Natural killer cell (primary cell): ENCODE results near the gene PRR36. TPM values are rescaled to one million over a fixed set of nuclear protein-coding genes. Genes with fewer than 3 reads are reported as not detected.
A peak's percentile ranks its signal among the peaks of the same experiment; 100 is the strongest.
"Not testable (repeated sequence)": the region's sequence is repeated elsewhere in the genome, so short reads cannot be mapped to it uniquely, and the experiment has no call there.

Source experiments
- ATAC-seq, 3 donors: fragments of 150-1000 bp in 2 of 3; fragments of 200-7000 bp in 1 of 3; cut with Tn5 transposase; 1 replicate in 1 of 3; 2 replicates in 2 of 3; pipeline ENCODE4 v1.10.0; 2021; ENCODE audit warnings: mild to moderate bottlenecking in 2 of 3, moderate library complexity in 2 of 3
- DNase-seq, 2 donors: peaks; one replicate each; pipeline versions ENCODE4 v3.0.0 to v3.0.0-alpha.2; 2013 to 2021; ENCODE audit warnings: mixed read lengths in 1 of 2
- H3K27ac ChIP-seq: one replicate; pipeline ENCODE4 v1.5.1; 2013; ENCODE audit warnings: mild to moderate bottlenecking, low read length
- H3K27me3 ChIP-seq: one replicate; pipeline ENCODE4 v1.6.1; 2013; ENCODE audit warnings: low read length; ENCODE audit not compliant: control insufficient read depth, insufficient read depth
- H3K36me3 ChIP-seq: one replicate; pipeline ENCODE4 v1.6.1; 2013; ENCODE audit warnings: low read length; ENCODE audit not compliant: control insufficient read depth, insufficient read depth
- H3K4me1 ChIP-seq: one replicate; pipeline ENCODE4 v1.6.1; 2013; ENCODE audit warnings: low read length; ENCODE audit not compliant: control insufficient read depth, insufficient read depth
- H3K4me3 ChIP-seq: one replicate; pipeline ENCODE4 v1.5.1; 2013; ENCODE audit warnings: low read length
- H3K9me3 ChIP-seq: one replicate; pipeline ENCODE4 v1.6.1; 2013; ENCODE audit warnings: low read length; ENCODE audit not compliant: control insufficient read depth, insufficient read depth
- H3K27ac Mint-ChIP-seq, 2 donors: one replicate each; pipeline ENCODE4 v1.8.0; 2022; ENCODE audit warnings: mild to moderate bottlenecking in 2 of 2, mixed read lengths in 2 of 2, moderate library complexity in 1 of 2
- H3K27me3 Mint-ChIP-seq, 2 donors: one replicate each; pipeline ENCODE4 v1.8.0; 2022; ENCODE audit warnings: low read depth in 2 of 2, mixed read lengths in 2 of 2
- H3K36me3 Mint-ChIP-seq: one replicate; pipeline ENCODE4 v1.8.0; 2022; ENCODE audit warnings: mixed read lengths
- H3K4me1 Mint-ChIP-seq, 2 donors: one replicate each; pipeline ENCODE4 v1.8.0; 2022; ENCODE audit warnings: mixed read lengths in 2 of 2
- H3K4me3 Mint-ChIP-seq: one replicate; pipeline ENCODE4 v1.8.0; 2022; ENCODE audit warnings: mild to moderate bottlenecking, moderate library complexity, mixed read lengths
- H3K9me3 Mint-ChIP-seq, 2 donors: one replicate each; pipeline ENCODE4 v1.8.0; 2022; ENCODE audit warnings: mixed read lengths in 2 of 2
- CTCF ChIP-seq: fragments of 200-600 bp; IDR thresholded peaks from one replicate; pipeline ENCODE4 v1.8.0; 2022; ENCODE audit warnings: antibody characterized with exemption
- WGBS: methylation state at CpG from one replicate; pipeline ENCODE4 v1.1.7; 2013; ENCODE audit warnings: missing lambda C conversion rate; ENCODE audit not compliant: insufficient coverage; 5-methylcytosine and 5-hydroxymethylcytosine counted together
- intact Hi-C: fragments of 100-400 bp; cut with micrococcal nuclease; formaldehyde crosslinking; loops from one replicate; pipeline ENCODE4 v1.14.2; 2022
- total RNA-seq, 4 donors: library from RNA; stranded (reverse); fragments of 120-200 nt in 1 of 4; gene quantifications; one replicate each; pipeline versions ENCODE4 v1.2.3 to v1.2.4, GENCODE V29; 2013 to 2022

PRR36 gene
- total RNA-seq, 3 donors from 2014 or later (not counting 1 experiment from before 2014, with no cell fraction given), result 0.11 to 0.13 (median 0.12) TPM

GRCh38 chr19:7919610-7920518 lies 45.7 kb upstream of the PRR36 start, which contains the start of gene SNAPC2:
Gene SNAPC2, plus strand, starts transcription at chr19:7920338. Its CDS starts 29 bp downstream, at chr19:7920367.
- no peaks in the 10 kb centered on the region for H3K9me3 ChIP-seq
- peaks cover 26% of the 10 kb centered on the region for H3K27me3 ChIP-seq
- H3K4me1 Mint-ChIP-seq, result peaks cover 21 to 37% of the 10 kb centered on the region in 2 donors
- 7% methylated on average over 62 of the region's 62 CpGs for WGBS
- ATAC-seq (peak; percentile 60 to 79 (median 62)), DNase-seq (peak; percentile 97 to 98)
- no peaks in the 10 kb centered on the region for H3K36me3 Mint-ChIP-seq
- peak within 1 kb of the TSS; percentile 72 for H3K27ac ChIP-seq
- intact Hi-C loops, result loop anchor here (1.0 kb wide), 2 partner anchors 16 to 51 kb away; no protein-coding TSS in a partner anchor
- H3K4me3 ChIP-seq, result peak within 1 kb of the TSS; percentile 55
- peaks cover 11% of the 10 kb centered on the region for H3K36me3 ChIP-seq
- H3K27ac Mint-ChIP-seq, result peak within 1 kb of the TSS; percentile 82 to 96
- peaks cover 59% of the 10 kb centered on the region for H3K4me1 ChIP-seq
- H3K27me3 Mint-ChIP-seq, result peaks cover 0 to 22% of the 10 kb centered on the region in 2 donors
- H3K9me3 Mint-ChIP-seq, result no peaks in the 10 kb centered on the region
- peak within 1 kb of the TSS; percentile 90 for H3K4me3 Mint-ChIP-seq
- TF ChIP-seq CTCF, result no peak

- no peak overlapping the region for H3K4me3 ChIP-seq
- H3K36me3 Mint-ChIP-seq, result no peaks in the 10 kb centered on the region
- 45% methylated on average over 42 of the region's 42 CpGs for WGBS
- peaks cover 29% of the 10 kb centered on the region for H3K27me3 ChIP-seq
- peaks cover 0 to 24% of the 10 kb centered on the region in 2 donors for H3K27me3 Mint-ChIP-seq
- intact Hi-C loops, result no loop called here
- no peaks in the 10 kb centered on the region for H3K9me3 ChIP-seq
- peak overlapping the region in 1 of 2 donors; percentile 59 for H3K27ac Mint-ChIP-seq
- H3K4me3 Mint-ChIP-seq, result peak overlapping the region; percentile 90
- no peak for ATAC-seq
- no peak overlapping the region for H3K27ac ChIP-seq
- no peak for DNase-seq
- H3K9me3 Mint-ChIP-seq, result no peaks in the 10 kb centered on the region
- TF ChIP-seq CTCF, result no peak
- H3K36me3 ChIP-seq, result peaks cover 11% of the 10 kb centered on the region
- peaks cover 21 to 37% of the 10 kb centered on the region in 2 donors for H3K4me1 Mint-ChIP-seq
- peaks cover 57% of the 10 kb centered on the region for H3K4me1 ChIP-seq
These were observed 44.6 kb upstream of the PRR36 start for GRCh38 chr19:7918615-7919421.

DNA sequence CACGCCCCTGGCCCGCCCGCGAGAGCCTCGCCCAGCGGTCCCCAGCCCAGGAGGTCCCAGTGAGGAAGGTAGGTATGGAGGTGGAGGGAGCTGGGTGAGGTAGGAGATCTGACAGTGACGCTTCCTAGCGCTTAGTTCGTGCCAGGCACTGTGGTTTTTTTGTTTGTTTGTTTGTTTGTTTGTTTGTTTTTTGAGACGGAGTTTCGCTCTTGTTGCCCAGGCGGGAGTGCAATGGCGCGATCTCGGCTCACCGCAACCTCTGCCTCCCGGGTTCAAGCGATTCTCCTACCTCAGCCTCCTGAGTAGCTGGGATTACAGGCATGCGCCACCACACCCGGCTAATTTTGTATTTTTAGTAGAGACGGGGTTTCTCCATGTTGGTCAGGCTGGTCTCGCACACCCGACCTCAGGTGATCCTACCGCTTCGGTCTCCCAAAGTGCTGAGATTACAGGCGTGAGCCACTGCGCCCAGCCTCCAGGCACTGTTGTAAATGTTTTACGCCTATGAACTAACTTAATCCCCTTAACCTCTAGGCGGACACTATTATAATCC lies 43.9 kb upstream of the PRR36 start:
- ATAC-seq, H3K36me3 Mint-ChIP-seq, H3K9me3 Mint-ChIP-seq, H3K4me3 ChIP-seq, H3K9me3 ChIP-seq, H3K27ac ChIP-seq, intact Hi-C loops, DNase-seq: not testable (repeated sequence)
- H3K36me3 ChIP-seq, result peaks cover 11% of the 10 kb centered on the region
- Mint-ChIP-seq H3K27me3 (peaks cover 0 to 24% of the 10 kb centered on the region in 2 donors), H3K4me1 (peaks cover 21 to 34% of the 10 kb centered on the region in 2 donors), H3K27ac (peak overlapping the region; percentile 59 to 76), H3K4me3 (peak overlapping the region; percentile 66)
- peaks cover 57% of the 10 kb centered on the region for H3K4me1 ChIP-seq
- H3K27me3 ChIP-seq, result peaks cover 29% of the 10 kb centered on the region
- 27% methylated on average over 20 of the region's 29 CpGs for WGBS
- peak; percentile 10 for TF ChIP-seq CTCF
